ENCODE results near the gene CYSRT1. TPM values are rescaled to one million over a fixed set of nuclear protein-coding genes. Genes with fewer than 3 reads are reported as not detected.

CYSRT1 gene
- total and polyA plus RNA-seq, 2 donors (not counting 1 experiment from before 2014, with no cell fraction given), result 0.22 to 0.51 TPM

DNA sequence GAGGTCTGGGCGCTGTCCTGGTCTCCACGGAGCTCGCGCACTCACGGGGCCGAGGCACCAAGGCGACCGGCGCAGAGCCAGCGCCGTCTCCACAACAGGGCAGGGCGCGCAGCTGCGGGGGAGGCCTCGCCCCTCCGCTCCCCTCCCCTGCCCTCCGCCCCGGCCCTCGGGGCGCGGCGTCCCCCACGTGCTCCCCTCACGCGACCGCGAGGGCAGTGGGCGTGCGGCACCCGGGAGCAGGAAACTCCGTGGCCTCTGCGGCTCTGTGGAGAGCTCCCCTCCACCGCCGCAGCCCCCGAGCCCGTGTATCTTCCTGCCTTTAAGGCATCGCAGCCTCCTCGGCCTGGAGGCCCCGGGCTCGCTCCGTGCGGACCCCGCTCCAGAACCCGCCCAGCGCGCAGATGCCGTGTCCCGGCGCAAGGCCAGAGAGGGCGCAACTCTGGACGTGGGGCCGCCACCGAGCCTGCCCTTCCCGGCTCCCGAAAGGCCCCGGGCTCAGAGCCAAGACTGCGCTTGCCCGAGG, 15.4 kb downstream of the CYSRT1 start:
- no peaks in the 10 kb centered on the region for H3K9me3 Mint-ChIP-seq (ENCODE audit: insufficient read depth)
- under 1% methylated on average over 58 of the region's 58 CpGs for WGBS (ENCODE audit: insufficient coverage)
- Histone ChIP-seq H3K27ac (ENCODE audit: low read length in 2 of 2) (peak overlapping the region; percentile 83 to 90), H3K4me1 (ENCODE audit: control insufficient read depth in 2 of 2, insufficient read depth in 2 of 2, low read length in 2 of 2) (peaks cover 35 to 59% of the 10 kb centered on the region in 2 donors), H3K27me3 (replicated peaks in 1 of 4; ENCODE audit: control extremely low read depth in 1 of 4, control insufficient read depth in 3 of 4, insufficient read depth in 4 of 4, low read length in 3 of 4) (no peaks in the 10 kb centered on the region), H3K9me3 (ENCODE audit: control extremely low read depth in 1 of 3, control insufficient read depth in 2 of 3, insufficient read depth in 1 of 3, low read length in 2 of 3) (peaks cover 0 to 3% (median 0%) of the 10 kb centered on the region in 3 donors), H3K9ac (ENCODE audit: low read length) (peak overlapping the region; percentile 72), H3K4me3 (ENCODE audit: control extremely low read depth in 1 of 5, extremely low read depth in 1 of 5, insufficient read depth in 1 of 5, low read depth in 2 of 5, low read length in 4 of 5) (peak overlapping the region; percentile 50 to 84 (median 73)), H4K20me1 (ENCODE audit: control insufficient read depth, insufficient read depth, low read length, poor library complexity, severe bottlenecking) (peaks cover 51% of the 10 kb centered on the region), H3K36me3 (replicated peaks in 1 of 2; ENCODE audit: control extremely low read depth in 1 of 2, control insufficient read depth in 1 of 2, extremely low read depth in 1 of 2, insufficient read depth in 2 of 2, low read length in 1 of 2) (peaks cover 0 to 20% of the 10 kb centered on the region in 2 experiments), H3K4me2 (replicated peaks; ENCODE audit: low read depth, low read length, poor library complexity, severe bottlenecking) (peak overlapping the region; percentile 95), H3K79me2 (ENCODE audit: control insufficient read depth, insufficient read depth, low read length) (peaks cover 60% of the 10 kb centered on the region), H2AFZ (ENCODE audit: insufficient read depth, low read depth, low read length, poor library complexity, severe bottlenecking) (peak overlapping the region; percentile 89)
- no peak for DNase-seq
- no peaks in the 10 kb centered on the region for H3K27me3 Mint-ChIP-seq
- intact Hi-C loops (cut with micrococcal nuclease), result loop anchor here (1.0 kb wide), 2 partner anchors 17 to 35 kb away; partner anchors contain the start of genes NDOR1 and TMEM203
- POLR2A ChIA-PET, result interaction anchor here (0.5 to 1.7 kb wide), 20 partner anchors 13 to 398 kb away, joined by 3 to 29 read pairs (median 4); partner anchors contain the start of genes AJM1, ARRDC1, MAN1B1 and NELFB
- H3K27ac Mint-ChIP-seq, result peak overlapping the region; percentile 56
- CTCF ChIA-PET, result interaction anchor here (0.6 to 8.9 kb wide), 9 partner anchors 13 to 194 kb away, joined by 3 to 76 read pairs (median 6); partner anchors contain the start of genes ANAPC2, CYSRT1, MAN1B1 and NELFB
- H3K4me3 Mint-ChIP-seq, result peak overlapping the region; percentile 72
- peak; percentile 15 for ATAC-seq (ENCODE audit: low read depth)
- TF ChIP-seq, protein P1, sequence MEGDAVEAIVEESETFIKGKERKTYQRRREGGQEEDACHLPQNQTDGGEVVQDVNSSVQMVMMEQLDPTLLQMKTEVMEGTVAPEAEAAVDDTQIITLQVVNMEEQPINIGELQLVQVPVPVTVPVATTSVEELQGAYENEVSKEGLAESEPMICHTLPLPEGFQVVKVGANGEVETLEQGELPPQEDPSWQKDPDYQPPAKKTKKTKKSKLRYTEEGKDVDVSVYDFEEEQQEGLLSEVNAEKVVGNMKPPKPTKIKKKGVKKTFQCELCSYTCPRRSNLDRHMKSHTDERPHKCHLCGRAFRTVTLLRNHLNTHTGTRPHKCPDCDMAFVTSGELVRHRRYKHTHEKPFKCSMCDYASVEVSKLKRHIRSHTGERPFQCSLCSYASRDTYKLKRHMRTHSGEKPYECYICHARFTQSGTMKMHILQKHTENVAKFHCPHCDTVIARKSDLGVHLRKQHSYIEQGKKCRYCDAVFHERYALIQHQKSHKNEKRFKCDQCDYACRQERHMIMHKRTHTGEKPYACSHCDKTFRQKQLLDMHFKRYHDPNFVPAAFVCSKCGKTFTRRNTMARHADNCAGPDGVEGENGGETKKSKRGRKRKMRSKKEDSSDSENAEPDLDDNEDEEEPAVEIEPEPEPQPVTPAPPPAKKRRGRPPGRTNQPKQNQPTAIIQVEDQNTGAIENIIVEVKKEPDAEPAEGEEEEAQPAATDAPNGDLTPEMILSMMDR (IDR thresholded peaks at IDR 0.05), result no peak
- no peak for TF ChIP-seq EZH2 (IDR thresholded peaks at IDR 0.05; ENCODE audit: borderline replicate concordance, insufficient read depth, low read depth, low read length, poor library complexity, severe bottlenecking)
- peaks cover 45% of the 10 kb centered on the region for H3K4me1 Mint-ChIP-seq
